T-cell (primary cell): ENCODE measurements around the gene NOB1. TPM values are rescaled to one million over a fixed set of nuclear protein-coding genes. Genes with fewer than 3 reads are reported as not detected.
A peak's percentile ranks its signal among the peaks of the same experiment; 100 is the strongest.

Experiments
- ATAC-seq, 4 experiments: fragments of 200-7000 bp in 3 of 4; fragments of 150-1000 bp in 1 of 4; cut with Tn5 transposase; replicated peaks in 1 of 4; 1 replicate in 3 of 4; 2 replicates in 1 of 4; pipeline ENCODE4 v1.10.0; 2021; ENCODE audit warnings: moderate library complexity in 3 of 4, mild to moderate bottlenecking in 2 of 4, moderate number of reproducible peaks in 1 of 4
- CTCF ChIA-PET, 2 donors: fragments of 300-600 bp; sonication (Branson Sonifier 250); formaldehyde crosslinking; loops; one replicate each; lab custom pipeline; 2022; ENCODE audit warnings: antibody characterized with exemption in 2 of 2; lab: Charles Lee
- POLR2A ChIA-PET, 2 donors: fragments of 300-600 bp; sonication (Branson Sonifier 250); formaldehyde crosslinking; loops; one replicate each; lab custom pipeline; 2022; ENCODE audit warnings: antibody characterized with exemption in 2 of 2; lab: Charles Lee
- DNase-seq, 35 experiments: peaks; one replicate each; pipeline versions ENCODE4 v3.0.0 to v3.0.0-alpha.2; 2013 to 2023
- H3K27ac ChIP-seq: one replicate; pipeline ENCODE4 v1.5.1; 2013; ENCODE audit warnings: low read length
- H3K27me3 ChIP-seq, 2 experiments: replicated peaks in 1 of 2; 1 replicate in 1 of 2; 2 replicates in 1 of 2; pipeline versions ENCODE4 v1.6.1 to v1.7.0; 2013; ENCODE audit warnings: low read length in 1 of 2, mixed read lengths in 1 of 2; ENCODE audit not compliant: control insufficient read depth in 2 of 2, insufficient read depth in 2 of 2; ENCODE audit errors: extremely low read depth in 1 of 2
- H3K36me3 ChIP-seq, 2 donors: 1 replicate in 1 of 2; 2 replicates in 1 of 2; pipeline versions ENCODE4 v1.6.1 to v1.7.0; 2013; ENCODE audit warnings: low read length in 1 of 2; ENCODE audit not compliant: control insufficient read depth in 2 of 2, insufficient read depth in 1 of 2; ENCODE audit errors: extremely low read depth in 1 of 2
- H3K4me1 ChIP-seq, 2 experiments: 1 replicate in 1 of 2; 2 replicates in 1 of 2; pipeline versions ENCODE4 v1.6.1 to v1.7.0; 2013; ENCODE audit warnings: low read length in 2 of 2, mixed read lengths in 1 of 2; ENCODE audit not compliant: insufficient read depth in 2 of 2, control insufficient read depth in 1 of 2; ENCODE audit errors: extremely low read depth in 1 of 2
- H3K4me3 ChIP-seq, 2 donors: 1 replicate in 1 of 2; 2 replicates in 1 of 2; pipeline versions ENCODE4 v1.5.1 to v1.7.0; 2013; ENCODE audit warnings: mild to moderate bottlenecking in 2 of 2, low read length in 1 of 2, moderate library complexity in 1 of 2; ENCODE audit not compliant: control insufficient read depth in 1 of 2; ENCODE audit errors: extremely low read depth in 1 of 2
- H3K9me3 ChIP-seq: 2 replicates; pipeline ENCODE4 v1.7.0; 2013
- H3K27ac Mint-ChIP-seq, 2 donors: one replicate each; pipeline ENCODE4 v1.8.0; 2020 to 2021; ENCODE audit warnings: mild to moderate bottlenecking in 2 of 2, mixed read lengths in 2 of 2
- H3K27me3 Mint-ChIP-seq, 2 donors: one replicate each; pipeline ENCODE4 v1.8.0; 2021 to 2022; ENCODE audit warnings: mixed read lengths in 2 of 2
- H3K36me3 Mint-ChIP-seq: one replicate; pipeline ENCODE4 v1.8.0; 2021; ENCODE audit warnings: mixed read lengths
- H3K4me1 Mint-ChIP-seq, 3 donors: one replicate each; pipeline ENCODE4 v1.8.0; 2020 to 2022; ENCODE audit warnings: mixed read lengths in 3 of 3, mild to moderate bottlenecking in 1 of 3
- H3K4me3 Mint-ChIP-seq, 3 donors: one replicate each; pipeline ENCODE4 v1.8.0; 2020 to 2022; ENCODE audit warnings: mild to moderate bottlenecking in 3 of 3, mixed read lengths in 3 of 3, moderate library complexity in 3 of 3
- H3K9me3 Mint-ChIP-seq, 3 donors: one replicate each; pipeline ENCODE4 v1.8.0; 2020 to 2022; ENCODE audit warnings: mixed read lengths in 3 of 3
- WGBS: methylation state at CpG from one replicate; pipeline ENCODE4 v1.1.5; 2013; ENCODE audit warnings: missing lambda C conversion rate; ENCODE audit not compliant: insufficient coverage; 5-methylcytosine and 5-hydroxymethylcytosine counted together
- total RNA-seq, 35 experiments: library from RNA in 6 of 35; stranded (reverse) in 6 of 35; fragments of 120-200 nt in 1 of 35; gene quantifications; one replicate each; pipeline versions ENCODE4 v1.2.1 to v1.2.4 and lab custom pipeline; 2013 to 2026

Gene NOB1
- total RNA-seq, 5 donors from 2014 or later (not counting 1 experiment from before 2014, with no cell fraction given): 29.7 to 66.1 (median 60.9) TPM

DNA sequence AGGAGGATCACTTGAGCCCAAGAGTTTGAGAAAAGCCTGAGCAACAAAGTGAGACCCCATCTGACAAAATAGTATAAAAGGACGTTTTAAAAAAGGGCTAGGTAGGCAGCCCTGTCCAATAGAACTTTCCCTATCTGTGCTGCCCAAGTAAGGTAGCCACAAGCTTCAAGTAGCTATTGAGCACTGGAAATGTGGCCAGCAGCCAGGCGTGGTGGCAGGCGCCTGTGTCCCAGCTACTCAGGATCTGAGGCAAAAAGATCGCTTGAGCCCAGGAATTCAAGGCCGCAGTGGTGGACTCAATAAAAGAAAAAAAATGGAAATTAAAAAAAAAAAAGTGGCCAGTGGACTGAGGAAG is 26.8 kb downstream of the NOB1 start:
- Histone ChIP-seq H3K9me3 (no peaks in the 10 kb centered on the region), H3K27ac (no peak overlapping the region), H3K4me3 (no peak overlapping the region), H3K27me3 (no peaks in the 10 kb centered on the region), H3K4me1 (peaks cover 5 to 24% of the 10 kb centered on the region in 2 experiments), H3K36me3 (no peaks in the 10 kb centered on the region)
- Mint-ChIP-seq H3K36me3 (no peaks in the 10 kb centered on the region), H3K27me3 (no peaks in the 10 kb centered on the region), H3K4me1 (peaks cover 25 to 28% (median 27%) of the 10 kb centered on the region in 3 donors), H3K4me3 (peak overlapping the region in 2 of 3 donors; percentile 45 to 97), H3K27ac (peak overlapping the region; percentile 48 to 74), H3K9me3 (no peaks in the 10 kb centered on the region)
- ChIA-PET POLR2A (interaction anchor here in 1 of 2 donors (0.7 kb wide), 1 partner anchor 1792 kb away, joined by 3 read pairs; no protein-coding TSS in a partner anchor), CTCF (interaction anchor here in 1 of 2 donors (0.6 kb wide), 1 partner anchor 27 kb away, joined by 3 read pairs; the partner anchor contains the start of gene NOB1)
- WGBS: 92% methylated on average over 5 of the region's 5 CpGs
- no peak for ATAC-seq
- DNase-seq: no peak

DNA sequence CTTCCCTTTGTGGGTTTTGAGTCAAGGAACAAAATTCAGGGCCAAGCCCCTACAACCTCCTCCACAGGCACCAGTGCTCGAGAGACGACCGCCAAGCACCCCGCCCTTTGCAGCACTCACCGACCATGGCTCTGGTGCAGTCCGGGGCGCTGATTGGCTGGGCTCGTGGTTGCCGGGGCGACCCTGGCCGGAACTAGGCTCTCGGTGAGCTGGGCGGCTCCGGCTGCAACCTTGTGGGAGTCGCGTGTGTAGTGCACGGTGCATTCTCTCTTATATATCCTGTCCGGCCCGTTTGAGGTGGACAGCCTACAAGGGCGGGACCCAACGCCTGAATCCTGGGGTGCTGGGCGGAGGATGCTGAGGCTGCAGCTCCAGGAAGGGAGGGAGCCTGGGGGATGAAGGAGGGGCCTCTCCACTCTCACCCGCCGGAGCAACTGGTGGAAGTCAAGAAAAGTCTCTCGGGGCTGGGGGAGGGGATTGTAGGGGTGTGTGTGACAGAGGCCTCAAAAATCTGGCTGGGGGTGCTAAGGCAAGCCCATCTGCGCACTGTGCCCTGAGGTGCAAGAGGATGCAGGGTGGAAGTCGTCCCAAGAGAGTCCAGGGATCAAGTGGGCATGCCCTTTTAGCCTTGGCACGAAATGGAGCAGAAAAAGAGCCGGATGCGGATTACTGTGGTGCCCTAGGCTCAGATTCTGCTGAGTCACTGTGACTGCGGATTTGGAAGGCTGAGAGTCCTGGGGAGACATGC is 28.2 kb downstream of the NOB1 start, which contains the start of gene NQO1:
TSS of gene NQO1 (minus strand) at position 248 of the 748 bp plus-strand sequence. CDS start at position 127, 121 bp downstream.
- peak within 1 kb of the TSS; percentile 53 for H3K27ac ChIP-seq
- H3K4me3 ChIP-seq: peak within 1 kb of the TSS; percentile 59 to 71
- Mint-ChIP-seq H3K27ac (peak within 1 kb of the TSS; percentile 95 to 97), H3K4me3 (peak within 1 kb of the TSS; percentile 92 to 97 (median 95)), H3K9me3 (no peaks in the 10 kb centered on the region), H3K27me3 (no peaks in the 10 kb centered on the region), H3K4me1 (peaks cover 25 to 28% (median 27%) of the 10 kb centered on the region in 3 donors), H3K36me3 (no peaks in the 10 kb centered on the region)
- H3K4me1 ChIP-seq: peaks cover 5 to 24% of the 10 kb centered on the region in 2 experiments
- peak; percentile 97 to 99 (median 98) for ATAC-seq
- peak; percentile 61 to 89 (median 75) for DNase-seq
- no peaks in the 10 kb centered on the region for H3K27me3 ChIP-seq
- H3K9me3 ChIP-seq: no peaks in the 10 kb centered on the region
- no peaks in the 10 kb centered on the region for H3K36me3 ChIP-seq
- CTCF ChIA-PET: interaction anchor here in 1 of 2 donors (0.8 to 1.7 kb wide), 2 partner anchors 18 to 28 kb away, joined by 3 to 10 read pairs; partner anchors contain the start of gene NOB1
- under 1% methylated on average over 30 of the region's 31 CpGs for WGBS
- POLR2A ChIA-PET: no interaction called here

GRCh38 chr16:69725480-69726312 is 29.0 kb downstream of the NOB1 start:
- Histone ChIP-seq H3K27ac (peak overlapping the region; percentile 53), H3K36me3 (no peaks in the 10 kb centered on the region), H3K9me3 (no peaks in the 10 kb centered on the region), H3K27me3 (no peaks in the 10 kb centered on the region), H3K4me3 (peak overlapping the region; percentile 59 to 71), H3K4me1 (peaks cover 5 to 24% of the 10 kb centered on the region in 2 experiments)
- peak overlapping the region; percentile 95 to 97 for H3K27ac Mint-ChIP-seq
- WGBS: 86% methylated on average over 17 of the region's 32 CpGs
- no peaks in the 10 kb centered on the region for H3K27me3 Mint-ChIP-seq
- H3K4me3 Mint-ChIP-seq: peak overlapping the region; percentile 92 to 97 (median 95)
- no peaks in the 10 kb centered on the region for H3K36me3 Mint-ChIP-seq
- DNase-seq (no peak), ATAC-seq (no peak)
- POLR2A ChIA-PET: no interaction called here
- no peaks in the 10 kb centered on the region for H3K9me3 Mint-ChIP-seq
- H3K4me1 Mint-ChIP-seq: peaks cover 25 to 28% (median 27%) of the 10 kb centered on the region in 3 donors
- CTCF ChIA-PET: interaction anchor here in 1 of 2 donors (0.6 to 1.7 kb wide), 4 partner anchors 17 to 197 kb away, joined by 3 to 10 read pairs (median 4); partner anchors contain the start of gene NOB1

DNA sequence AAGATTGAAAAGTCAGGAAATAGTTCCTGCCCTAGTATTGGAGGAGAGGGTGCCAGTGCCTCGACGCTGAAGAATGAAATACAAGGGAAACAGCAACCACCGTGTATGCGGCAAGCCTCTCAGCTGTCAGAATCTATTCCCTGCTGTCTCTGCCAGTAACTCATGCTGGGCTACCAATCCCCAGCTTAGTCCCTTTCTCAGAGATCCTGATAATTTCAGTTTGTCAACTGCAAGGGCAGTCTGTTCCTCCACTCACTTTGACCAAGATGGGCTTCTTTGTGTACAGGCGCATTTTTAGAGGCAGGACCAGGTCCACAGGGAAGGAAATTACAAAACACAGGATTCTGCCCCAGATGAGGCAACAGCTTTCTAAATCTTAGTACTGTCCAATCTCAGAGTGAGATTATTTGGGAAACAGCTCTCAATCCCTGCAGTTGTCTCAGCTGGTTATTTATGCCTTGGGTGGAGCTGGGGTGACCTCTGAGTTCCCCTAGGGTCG is 29.7 kb downstream of the NOB1 start:
- DNase-seq: no peak
- Histone ChIP-seq H3K4me1 (peaks cover 5 to 24% of the 10 kb centered on the region in 2 experiments), H3K36me3 (no peaks in the 10 kb centered on the region), H3K27ac (no peak overlapping the region), H3K9me3 (no peaks in the 10 kb centered on the region), H3K4me3 (no peak overlapping the region), H3K27me3 (no peaks in the 10 kb centered on the region)
- no peaks in the 10 kb centered on the region for H3K36me3 Mint-ChIP-seq
- H3K27ac Mint-ChIP-seq: peak overlapping the region; percentile 67 to 78
- no peaks in the 10 kb centered on the region for H3K9me3 Mint-ChIP-seq
- 79% methylated on average over 5 of the region's 6 CpGs for WGBS
- no peaks in the 10 kb centered on the region for H3K27me3 Mint-ChIP-seq
- peaks cover 25 to 28% (median 27%) of the 10 kb centered on the region in 3 donors for H3K4me1 Mint-ChIP-seq
- ATAC-seq: no peak
- POLR2A ChIA-PET: interaction anchor here in 1 of 2 donors (0.6 to 0.7 kb wide), 2 partner anchors 32 to 41 kb away, joined by 3 read pairs; no protein-coding TSS in a partner anchor
- peak overlapping the region in 2 of 3 donors; percentile 61 to 97 for H3K4me3 Mint-ChIP-seq
- CTCF ChIA-PET: interaction anchor here in 1 of 2 donors (0.6 kb wide), 2 partner anchors 170 to 197 kb away, joined by 4 read pairs; no protein-coding TSS in a partner anchor

GRCh38 chr16:69724414-69724873 is 30.3 kb downstream of the NOB1 start:
- H3K27me3 ChIP-seq: no peaks in the 10 kb centered on the region
- Mint-ChIP-seq H3K9me3 (no peaks in the 10 kb centered on the region), H3K27me3 (no peaks in the 10 kb centered on the region), H3K27ac (peak overlapping the region; percentile 67 to 78), H3K4me1 (peaks cover 25 to 28% (median 27%) of the 10 kb centered on the region in 3 donors), H3K4me3 (no peak overlapping the region), H3K36me3 (no peaks in the 10 kb centered on the region)
- 100% methylated on average over 2 of the region's 2 CpGs for WGBS
- ATAC-seq: no peak
- H3K9me3 ChIP-seq: no peaks in the 10 kb centered on the region
- no peak overlapping the region for H3K4me3 ChIP-seq
- H3K27ac ChIP-seq: no peak overlapping the region
- ChIA-PET POLR2A (interaction anchor here (0.6 to 0.7 kb wide), 3 partner anchors 33 to 298 kb away, joined by 3 read pairs; no protein-coding TSS in a partner anchor), CTCF (interaction anchor here in 1 of 2 donors (1.7 kb wide), 1 partner anchor 30 kb away, joined by 4 read pairs; the partner anchor contains the start of gene NOB1)
- no peaks in the 10 kb centered on the region for H3K36me3 ChIP-seq
- H3K4me1 ChIP-seq: peaks cover 5 to 24% of the 10 kb centered on the region in 2 experiments
- DNase-seq: no peak
